GM06990 (cell line): ENCODE measurements around the gene ANO8.
A peak's percentile ranks its signal among the peaks of the same experiment; 100 is the strongest.
"Not testable (repeated sequence)": the region's sequence is repeated elsewhere in the genome, so short reads cannot be mapped to it uniquely, and the experiment has no call there.

Source experiments
- DNase-seq: peaks from one replicate; pipeline ENCODE4 v3.0.0-alpha.2; 2011; ENCODE audit not compliant: insufficient read length; ENCODE audit errors: extremely low read depth
- H3K27me3 ChIP-seq: replicated peaks from 2 replicates; pipeline ENCODE4 v1.6.0; 2011; ENCODE audit warnings: low read length; ENCODE audit not compliant: control insufficient read depth, insufficient read depth
- H3K36me3 ChIP-seq: 2 replicates; pipeline ENCODE4 v1.5.1; 2011; ENCODE audit warnings: low read length; ENCODE audit not compliant: control insufficient read depth, insufficient read depth
- H3K4me3 ChIP-seq: replicated peaks from 2 replicates; pipeline ENCODE4 v1.5.1; 2011; ENCODE audit warnings: low read depth, mild to moderate bottlenecking, control low read depth, low read length
- TF ChIP-seq, protein P1 (sequence below): IDR thresholded peaks from 2 replicates; pipeline ENCODE4 v1.5.1; 2011; ENCODE audit warnings: low read length, control low read depth, mild to moderate bottlenecking, inconsistent platforms; ENCODE audit not compliant: insufficient read depth, poor library complexity, severe bottlenecking

Gene ANO8

DNA sequence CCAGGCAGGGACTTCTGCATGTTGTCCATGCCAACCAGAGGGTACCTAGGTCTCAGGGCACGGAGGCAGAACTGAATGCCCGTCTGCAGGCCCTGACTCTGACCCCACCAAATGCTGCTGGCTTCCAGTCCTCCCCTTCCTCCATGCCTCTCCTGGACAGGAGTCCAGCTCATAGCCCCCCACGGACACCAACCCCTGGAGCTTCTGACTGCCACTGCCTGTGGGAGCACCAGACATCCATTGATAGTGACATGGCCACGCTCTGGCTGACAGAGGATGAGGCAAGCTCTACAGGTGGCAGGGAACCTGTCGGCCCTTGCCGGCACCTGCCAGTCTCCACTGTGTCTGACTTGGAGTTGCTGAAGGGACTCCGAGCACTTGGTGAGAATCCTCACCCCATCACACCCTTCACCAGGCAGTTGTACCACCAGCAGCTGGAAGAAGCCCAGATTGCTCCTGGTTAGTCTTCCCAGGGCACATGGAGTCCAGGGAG, 51.1 kb downstream of the ANO8 start:
- no peak for DNase-seq
- TF ChIP-seq, protein P1, sequence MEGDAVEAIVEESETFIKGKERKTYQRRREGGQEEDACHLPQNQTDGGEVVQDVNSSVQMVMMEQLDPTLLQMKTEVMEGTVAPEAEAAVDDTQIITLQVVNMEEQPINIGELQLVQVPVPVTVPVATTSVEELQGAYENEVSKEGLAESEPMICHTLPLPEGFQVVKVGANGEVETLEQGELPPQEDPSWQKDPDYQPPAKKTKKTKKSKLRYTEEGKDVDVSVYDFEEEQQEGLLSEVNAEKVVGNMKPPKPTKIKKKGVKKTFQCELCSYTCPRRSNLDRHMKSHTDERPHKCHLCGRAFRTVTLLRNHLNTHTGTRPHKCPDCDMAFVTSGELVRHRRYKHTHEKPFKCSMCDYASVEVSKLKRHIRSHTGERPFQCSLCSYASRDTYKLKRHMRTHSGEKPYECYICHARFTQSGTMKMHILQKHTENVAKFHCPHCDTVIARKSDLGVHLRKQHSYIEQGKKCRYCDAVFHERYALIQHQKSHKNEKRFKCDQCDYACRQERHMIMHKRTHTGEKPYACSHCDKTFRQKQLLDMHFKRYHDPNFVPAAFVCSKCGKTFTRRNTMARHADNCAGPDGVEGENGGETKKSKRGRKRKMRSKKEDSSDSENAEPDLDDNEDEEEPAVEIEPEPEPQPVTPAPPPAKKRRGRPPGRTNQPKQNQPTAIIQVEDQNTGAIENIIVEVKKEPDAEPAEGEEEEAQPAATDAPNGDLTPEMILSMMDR: no peak
- H3K36me3 ChIP-seq: peaks cover 13% of the 10 kb centered on the region
- H3K27me3 ChIP-seq: no peaks in the 10 kb centered on the region
- no peak overlapping the region for H3K4me3 ChIP-seq

DNA sequence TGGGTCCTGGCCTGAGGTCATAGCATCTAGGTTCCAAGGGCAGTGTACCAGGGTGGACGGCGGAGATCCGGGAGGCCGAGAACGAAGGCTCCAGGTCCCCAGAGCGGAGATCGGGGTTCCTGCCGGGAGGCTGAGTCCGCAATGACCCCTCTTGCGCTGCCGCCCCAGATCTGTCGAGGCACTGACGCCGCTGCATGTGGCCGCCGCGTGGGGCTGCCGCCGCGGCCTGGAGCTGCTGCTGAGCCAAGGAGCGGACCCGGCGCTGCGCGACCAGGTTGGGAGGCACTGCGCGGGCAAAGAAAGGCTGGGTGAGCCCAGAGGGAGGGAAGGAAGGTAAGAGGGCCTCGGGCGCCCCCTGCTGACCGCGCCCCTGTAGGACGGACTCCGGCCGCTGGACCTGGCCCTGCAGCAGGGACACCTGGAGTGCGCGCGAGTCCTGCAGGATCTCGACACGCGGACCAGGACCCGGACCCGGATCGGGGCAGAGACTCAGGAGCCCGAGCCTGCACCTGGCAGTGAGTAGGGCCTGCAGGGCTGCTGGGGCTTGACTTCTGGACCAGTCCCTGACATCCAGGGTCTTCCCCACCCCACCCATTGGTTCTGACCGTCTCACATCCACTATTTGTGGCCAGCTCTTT, 52.0 kb downstream of the ANO8 start:
- peak; percentile 92 for DNase-seq
- TF ChIP-seq, protein P1: peak; percentile 94
- H3K27me3 ChIP-seq: no peaks in the 10 kb centered on the region
- H3K36me3 ChIP-seq: peaks cover 13% of the 10 kb centered on the region
- peak overlapping the region; percentile 67 for H3K4me3 ChIP-seq

DNA sequence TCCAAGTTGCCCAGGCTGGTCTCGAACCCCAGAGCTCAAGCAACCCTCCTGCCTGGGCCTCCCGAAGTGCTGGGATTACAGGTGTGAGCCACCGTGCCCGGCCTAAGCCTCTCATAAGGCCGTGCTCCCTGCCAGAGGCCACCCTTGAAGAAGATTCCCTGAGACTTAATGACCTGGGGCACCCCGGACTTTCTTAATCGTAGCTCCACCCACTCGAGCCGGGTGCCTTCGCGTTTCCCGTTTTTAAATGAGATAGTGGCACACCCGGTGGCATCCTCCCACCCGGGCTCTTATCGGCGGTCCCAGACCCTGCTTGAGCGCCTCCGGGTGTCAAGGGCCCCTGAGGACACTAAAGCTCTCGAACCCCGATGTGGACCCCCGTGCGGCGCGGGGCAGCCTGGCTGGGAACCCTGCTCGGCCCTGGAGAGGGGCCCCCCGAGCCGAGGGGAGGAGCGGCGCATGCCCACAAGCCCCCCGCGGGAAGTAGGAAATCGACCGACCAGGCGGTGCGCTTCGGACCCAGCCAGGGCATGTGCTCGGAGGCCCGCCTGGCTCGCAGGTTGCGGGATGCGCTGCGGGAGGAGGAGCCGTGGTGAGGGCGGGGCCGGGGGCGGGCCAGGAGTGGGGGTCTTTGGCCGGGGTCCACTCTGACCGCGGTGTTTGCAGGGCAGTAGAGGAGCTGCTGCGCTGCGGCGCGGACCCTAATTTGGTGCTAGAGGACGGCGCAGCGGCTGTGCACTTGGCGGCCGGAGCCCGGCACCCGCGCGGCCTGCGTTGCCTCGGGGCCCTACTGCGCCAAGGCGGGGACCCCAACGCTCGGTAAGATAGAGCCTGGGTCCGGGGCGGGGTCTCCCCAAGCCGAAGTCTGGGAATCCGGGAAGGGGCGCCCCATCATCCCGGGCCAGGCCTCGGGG, 53.0 kb downstream of the ANO8 start, which contains the start of gene ANKLE1:
ANKLE1 (plus strand) TSS at position 511 of the 914 bp plus-strand sequence; CDS start at position 531, 20 bp downstream.
- TF ChIP-seq, protein P1: no peak
- H3K36me3 ChIP-seq: peaks cover 19% of the 10 kb centered on the region
- peak within 1 kb of the TSS; percentile 67 for H3K4me3 ChIP-seq
- peak; percentile 86 for DNase-seq
- no peaks in the 10 kb centered on the region for H3K27me3 ChIP-seq

DNA sequence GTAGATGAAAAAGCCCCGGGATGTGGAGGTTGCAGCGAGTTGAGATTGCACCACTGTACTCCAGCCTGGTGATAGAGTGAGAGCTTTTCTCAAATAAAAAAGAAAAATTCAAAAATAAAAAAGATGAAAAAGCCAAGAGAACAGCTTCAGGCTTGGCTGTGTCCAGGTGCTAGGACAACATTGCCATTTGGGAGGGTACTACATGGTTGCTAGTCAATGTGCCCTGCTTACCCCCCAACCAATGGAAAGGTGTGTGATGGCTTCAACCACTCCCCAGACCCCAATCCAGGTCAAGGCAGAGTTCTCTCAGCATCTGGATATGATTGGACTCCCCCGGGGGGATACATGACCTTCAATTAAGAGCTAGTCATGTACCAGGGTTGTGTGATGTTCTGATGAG, 55.2 kb downstream of the ANO8 start:
- H3K4me3 ChIP-seq: no peak overlapping the region
- TF ChIP-seq, protein P1: no peak
- H3K36me3 ChIP-seq: peaks cover 20% of the 10 kb centered on the region
- H3K27me3 ChIP-seq: no peaks in the 10 kb centered on the region
- DNase-seq: no peak

DNA sequence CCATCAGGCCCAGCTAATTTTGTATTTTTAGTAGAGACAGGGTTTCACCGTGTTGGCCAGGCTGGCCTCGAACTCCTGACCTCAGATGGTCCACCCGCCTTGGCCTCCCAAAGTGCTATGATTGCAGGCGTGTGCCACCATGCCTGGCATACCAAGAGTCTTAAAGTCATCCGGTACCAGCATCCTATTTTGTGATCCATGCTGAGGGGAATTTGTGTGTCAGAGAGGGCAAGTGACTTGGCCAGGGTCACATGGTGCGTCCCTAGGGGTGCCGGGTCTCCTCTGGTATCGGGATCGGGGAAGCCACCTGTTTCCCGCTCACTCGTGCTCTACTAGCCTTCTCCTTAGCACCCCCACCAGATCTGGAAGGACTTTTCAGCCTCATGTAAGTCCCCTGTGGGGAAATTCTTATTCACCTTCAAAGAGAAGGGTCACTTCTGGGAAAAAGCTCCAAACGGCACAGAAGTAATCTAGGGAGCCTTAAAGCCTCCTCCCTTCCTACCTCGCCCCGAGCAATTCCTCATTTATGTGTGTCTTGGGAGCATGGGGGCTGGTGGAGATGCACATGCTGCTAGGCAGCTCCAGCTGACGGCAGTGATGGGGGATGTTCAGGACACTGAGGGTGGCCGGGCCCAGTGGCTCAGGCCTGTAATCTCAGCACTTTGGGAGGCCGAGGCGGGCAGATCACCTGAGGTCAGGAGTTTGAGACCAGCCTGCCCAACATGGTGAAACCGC, 59.0 kb downstream of the ANO8 start:
- Histone ChIP-seq H3K4me3 (no peak overlapping the region), H3K27me3 (no peaks in the 10 kb centered on the region), H3K36me3 (peaks cover 22% of the 10 kb centered on the region)
- DNase-seq: no peak
- TF ChIP-seq, protein P1: no peak

DNA sequence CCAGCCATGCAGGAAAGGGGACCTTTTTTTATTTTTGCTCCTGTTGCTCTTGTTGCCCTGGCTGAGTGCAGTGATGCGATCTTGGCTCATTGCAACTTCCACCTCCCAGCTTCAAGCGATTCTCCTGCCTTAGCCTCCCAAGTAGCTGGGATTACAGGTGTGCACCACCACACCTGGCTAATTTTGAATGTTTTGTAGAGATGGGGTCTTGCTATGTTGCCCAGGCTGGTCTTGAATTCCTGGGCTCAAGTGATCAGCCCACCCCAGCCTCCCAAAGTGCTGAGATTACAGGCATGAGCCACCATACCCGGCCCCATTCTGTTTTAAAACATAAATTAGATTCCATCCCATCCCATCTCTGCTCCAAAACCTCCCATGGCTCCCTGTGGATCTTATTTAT, 59.8 kb downstream of the ANO8 start:
- H3K36me3 ChIP-seq: peaks cover 22% of the 10 kb centered on the region
- not testable (repeated sequence) for DNase-seq, H3K27me3 ChIP-seq, H3K4me3 ChIP-seq
